GM19240 (cell line): ENCODE measurements around the gene ST3GAL2.
"Not testable (repeated sequence)": the region's sequence is repeated elsewhere in the genome, so short reads cannot be mapped to it uniquely, and the experiment has no call there.

ENCODE experiments used
- DNase-seq: peaks from one replicate; pipeline ENCODE4 v3.0.0; 2011; ENCODE audit warnings: low spot score; ENCODE audit not compliant: insufficient read length

Gene ST3GAL2

DNA sequence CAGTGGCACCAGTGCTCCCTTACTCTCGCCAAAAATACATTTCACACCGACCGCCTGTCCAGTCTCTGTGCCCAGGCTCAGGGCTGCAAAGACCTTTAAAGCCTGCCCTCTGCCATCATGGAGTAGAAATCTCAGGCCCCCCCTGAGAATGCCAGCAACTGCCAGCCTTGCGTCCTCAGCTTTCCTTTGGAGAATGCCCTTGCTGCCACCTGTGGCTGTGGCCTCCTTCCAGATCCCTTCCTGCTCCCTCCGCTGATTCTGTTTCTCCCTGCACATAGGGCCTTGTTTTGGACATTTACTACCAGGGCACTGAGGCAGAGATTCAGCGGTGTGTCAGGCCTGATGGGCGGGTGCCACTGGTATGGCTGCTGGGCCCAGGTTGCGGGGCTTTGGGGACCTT lies 28.7 kb upstream of the ST3GAL2 start:
- no peak for DNase-seq

DNA sequence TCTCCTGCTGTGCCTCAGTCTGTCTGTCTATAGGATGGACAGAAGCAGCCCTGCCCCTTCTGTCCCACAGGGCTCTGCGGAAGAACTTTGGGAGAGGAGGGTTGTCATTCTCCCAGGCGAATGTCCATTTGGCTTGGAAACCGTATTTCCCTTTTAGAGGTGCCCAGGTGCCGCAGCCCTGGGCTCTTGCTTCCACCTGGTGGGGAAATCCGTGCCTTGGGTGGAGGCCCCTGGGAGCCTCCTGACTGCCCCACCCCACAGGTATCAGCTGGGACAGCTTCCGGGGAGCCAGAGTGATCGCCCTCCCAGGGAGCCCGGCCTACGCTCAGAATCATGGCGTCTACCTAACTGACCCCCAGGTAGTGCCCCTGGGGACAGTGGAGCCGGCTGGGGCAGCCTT lies 28.2 kb upstream of the ST3GAL2 start:
- DNase-seq = no peak

GRCh38 chr16:70466805-70467076 lies 27.8 kb upstream of the ST3GAL2 start:
- DNase-seq = no peak

DNA sequence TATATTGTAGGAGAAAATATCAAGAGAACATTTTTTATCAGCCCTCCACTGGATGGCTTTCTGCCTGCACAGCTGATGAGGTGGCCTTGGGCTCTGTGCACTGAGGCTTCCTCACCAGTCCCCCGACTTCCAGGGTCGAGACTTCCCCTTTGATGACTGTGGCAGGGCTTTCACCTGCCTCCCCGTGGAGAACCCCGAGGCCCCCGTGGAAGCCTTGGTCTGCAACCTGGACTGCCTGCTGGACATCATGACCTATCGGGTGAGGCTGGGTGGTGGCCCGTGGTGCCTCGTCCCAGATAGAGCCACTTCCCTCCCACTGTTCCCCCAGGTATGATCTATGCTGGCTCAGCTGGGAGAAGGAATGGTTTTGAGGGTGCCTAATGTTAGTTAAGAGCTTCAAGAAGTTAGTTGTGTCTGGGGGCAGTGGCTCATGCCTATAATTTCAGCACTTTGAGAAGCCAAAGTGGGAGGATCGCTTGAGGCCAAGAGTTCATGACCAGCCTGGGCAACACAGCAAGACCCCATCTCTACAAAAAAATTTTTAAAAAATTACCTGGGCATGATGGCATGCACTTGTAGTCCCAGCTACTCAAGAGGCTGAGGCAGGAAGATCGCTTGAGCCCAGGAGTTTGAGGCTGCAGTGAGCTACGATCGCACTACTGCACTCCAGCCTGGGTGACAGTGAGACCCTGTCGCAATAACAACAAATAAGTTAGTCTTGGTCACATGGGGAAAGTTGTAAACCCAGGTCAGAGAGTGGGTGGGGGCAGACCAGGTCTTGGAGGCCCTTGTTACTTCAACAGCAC lies 27.3 kb upstream of the ST3GAL2 start:
- no peak for DNase-seq

GRCh38 chr16:70463235-70463634 lies 24.3 kb upstream of the ST3GAL2 start:
- DNase-seq = no peak

DNA sequence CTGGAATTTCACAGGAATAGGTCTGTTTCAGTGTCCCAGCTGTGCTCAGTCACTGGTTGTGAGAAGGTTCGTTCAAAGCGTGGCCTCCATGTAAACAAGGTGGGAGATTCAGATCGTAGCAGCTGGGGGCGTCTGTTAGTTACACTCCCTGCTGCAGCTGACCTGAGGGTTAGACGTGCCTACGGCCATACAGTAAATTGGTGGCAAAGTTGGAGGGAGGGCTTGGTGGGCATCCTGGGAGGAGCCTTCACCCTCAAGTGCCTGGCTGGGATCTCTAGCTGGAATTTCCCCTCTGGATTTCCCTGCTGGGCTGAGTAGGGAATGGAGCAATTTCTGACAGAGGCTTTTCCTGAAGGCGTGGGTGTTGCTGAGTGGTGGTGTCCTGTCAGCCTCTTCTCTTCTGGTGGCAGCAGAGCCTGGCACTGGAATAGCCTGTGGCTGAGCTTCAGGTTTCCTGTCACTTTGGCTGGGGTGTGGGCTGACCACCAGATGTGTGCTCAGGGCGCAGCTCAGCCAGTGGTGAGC lies 21.9 kb upstream of the ST3GAL2 start:
- no peak for DNase-seq

- no peak for DNase-seq
Observed at GRCh38 chr16:70457446-70458166, 18.7 kb upstream of the ST3GAL2 start.

DNA sequence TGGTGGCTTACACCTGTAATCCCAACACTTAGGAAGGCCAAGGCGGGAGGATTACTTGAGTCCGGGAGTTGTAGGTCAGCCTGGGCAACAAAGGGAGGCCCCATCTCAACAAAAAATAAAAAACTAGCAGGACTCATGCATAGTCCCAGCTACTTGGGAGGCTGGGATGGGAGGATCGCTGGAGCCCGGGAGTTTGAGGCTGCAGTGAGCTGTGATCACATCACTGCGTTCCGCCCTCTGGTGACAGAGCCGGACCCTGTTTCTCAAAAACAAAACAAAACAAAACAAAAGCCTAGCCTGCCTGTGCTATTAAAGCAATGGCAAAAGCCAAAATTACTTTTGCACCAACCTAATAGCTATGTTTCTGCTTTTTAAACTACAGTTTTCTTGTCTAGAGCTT lies 17.0 kb upstream of the ST3GAL2 start:
- DNase-seq = no peak

DNA sequence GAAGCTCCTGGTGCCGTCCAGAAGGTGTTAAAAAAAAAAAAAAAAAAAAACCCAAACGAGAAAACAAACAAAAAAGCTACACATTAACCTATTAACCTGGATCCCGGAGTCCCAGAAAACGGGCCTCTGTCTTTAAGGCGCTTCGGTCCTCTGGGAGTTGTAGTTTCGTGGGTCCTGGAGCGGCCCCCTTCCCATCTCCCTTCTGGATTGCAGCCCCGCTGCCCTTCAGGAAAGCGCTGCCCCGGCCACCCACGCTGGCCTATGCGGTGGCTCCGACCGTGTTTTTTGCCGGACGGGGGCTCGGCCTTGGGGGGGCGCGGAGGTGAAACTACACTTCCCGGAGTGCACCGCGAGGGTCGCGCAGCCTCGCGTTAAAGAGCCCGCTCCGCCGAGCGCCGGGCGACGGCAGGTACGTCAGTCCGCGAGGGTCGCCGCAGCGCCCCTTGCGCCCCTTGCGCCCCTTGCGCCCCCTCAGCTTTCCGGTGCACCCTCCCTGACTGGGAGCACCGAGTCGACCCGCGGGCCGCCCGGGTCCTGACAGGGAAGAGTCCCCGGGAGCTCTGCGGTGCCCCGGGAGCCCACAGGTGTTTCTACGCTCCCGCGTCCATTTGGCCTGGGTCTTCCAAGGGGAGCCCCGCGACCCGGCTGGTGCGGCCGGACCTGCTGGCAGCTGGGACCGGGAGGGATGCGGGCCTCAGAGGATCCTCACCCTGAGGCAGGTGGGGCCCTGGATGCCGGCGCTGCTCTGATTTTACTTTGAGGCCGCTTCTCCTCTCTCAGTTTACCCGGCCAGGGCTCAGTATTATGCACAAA lies 15.5 kb upstream of the ST3GAL2 start, which contains the start of gene FCSK:
Gene FCSK (plus strand): TSS at position 374 of the 813 bp plus-strand sequence. CDS start 8,596 bp downstream, outside the sequence.
- DNase-seq = peak; percentile 93

DNA sequence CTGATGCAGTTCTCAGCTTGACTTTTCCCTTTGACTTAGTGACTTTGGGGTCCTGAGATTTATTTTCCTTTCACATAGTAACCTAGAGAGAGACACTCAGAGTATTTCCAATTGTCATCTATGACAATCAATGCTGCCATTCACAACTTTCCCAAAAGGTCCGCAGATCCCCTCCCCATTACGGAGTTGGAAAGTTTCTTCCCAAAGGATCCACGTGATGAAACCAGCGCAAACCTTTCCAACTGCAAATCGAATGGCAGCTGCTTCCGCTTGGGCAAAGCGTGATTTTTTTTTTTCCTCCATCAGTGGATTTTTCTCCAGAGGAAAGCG lies 15.0 kb upstream of the ST3GAL2 start:
- DNase-seq = no peak

DNA sequence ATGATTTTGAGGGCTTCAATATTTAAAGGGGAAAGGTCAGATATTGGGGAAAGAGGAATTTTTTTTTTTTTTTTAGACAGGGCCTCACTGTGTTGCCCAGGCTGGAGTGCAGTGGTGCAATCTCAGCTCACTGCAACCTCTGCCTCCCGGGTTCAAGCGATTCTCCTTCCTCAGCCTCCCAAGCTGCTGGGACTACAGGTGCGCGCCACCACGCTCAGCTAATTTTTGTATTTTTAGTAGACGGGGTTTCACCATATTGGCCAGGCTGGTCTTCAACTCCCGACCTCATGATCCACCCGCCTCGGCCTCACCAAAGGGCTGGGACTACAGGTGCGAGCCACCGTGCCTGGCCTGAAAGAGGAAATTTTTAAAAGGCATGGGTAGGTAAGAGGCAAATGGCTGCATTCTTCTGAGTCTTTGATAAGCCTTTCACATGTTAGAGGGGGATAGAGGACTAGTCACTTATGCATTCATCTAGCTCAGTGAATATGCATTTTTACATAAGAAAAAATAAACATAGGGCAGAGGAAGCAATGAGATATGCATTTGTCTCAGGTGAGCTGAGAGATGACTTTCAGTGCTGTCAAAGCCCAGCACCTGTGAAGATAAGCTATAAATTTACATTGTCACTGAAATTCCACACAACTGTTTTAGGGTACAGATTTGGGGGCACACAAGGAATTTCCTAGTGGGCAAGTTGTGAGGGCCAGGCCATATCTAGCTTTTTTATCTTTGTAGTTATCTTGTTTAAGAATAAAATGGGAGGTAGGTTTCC lies 14.4 kb upstream of the ST3GAL2 start:
- no peak for DNase-seq

GRCh38 chr16:70451004-70451340 lies 12.1 kb upstream of the ST3GAL2 start:
- not testable (repeated sequence) for DNase-seq

DNA sequence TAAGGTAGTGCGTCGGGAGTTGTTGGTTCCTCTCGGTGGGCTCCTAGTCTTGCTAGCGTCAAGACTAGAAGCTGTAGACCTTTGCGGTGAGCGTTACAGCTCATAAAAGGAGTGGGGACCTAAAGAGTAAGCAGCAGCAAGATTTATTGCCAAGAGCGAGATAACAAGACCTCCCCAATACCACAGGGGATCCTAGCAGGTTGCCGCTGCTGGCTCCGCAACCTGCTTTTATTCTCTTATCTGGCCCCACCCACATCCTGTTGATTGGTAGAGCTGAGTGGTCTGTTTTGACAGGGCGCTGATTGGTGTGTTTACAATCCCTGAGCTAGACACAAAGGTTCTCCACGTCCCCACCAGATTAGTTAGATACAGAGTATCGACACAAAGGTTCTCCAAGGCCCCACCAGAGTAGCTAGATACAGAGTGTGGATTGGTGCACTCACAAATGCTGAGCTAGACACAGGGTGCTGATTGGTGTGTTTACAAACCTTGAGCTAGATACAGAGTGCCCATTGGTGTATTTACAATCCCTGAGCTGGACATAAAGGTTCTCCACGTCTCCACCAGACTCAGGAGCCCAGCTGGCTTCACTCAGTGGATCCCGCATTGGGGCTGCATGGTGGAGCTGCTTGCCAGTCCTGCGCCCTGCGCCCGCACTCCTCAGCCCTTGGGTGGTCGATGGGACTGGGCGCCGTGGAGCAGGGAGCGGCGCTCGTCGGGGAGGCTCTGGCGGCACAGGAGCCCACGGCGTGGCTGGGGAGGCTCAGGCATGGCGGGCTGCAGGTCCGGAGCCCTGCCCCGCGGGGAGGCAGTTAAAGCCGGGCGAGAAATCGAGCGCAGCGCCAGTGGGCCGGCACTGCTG lies 11.5 kb upstream of the ST3GAL2 start:
- not testable (repeated sequence) for DNase-seq

DNA sequence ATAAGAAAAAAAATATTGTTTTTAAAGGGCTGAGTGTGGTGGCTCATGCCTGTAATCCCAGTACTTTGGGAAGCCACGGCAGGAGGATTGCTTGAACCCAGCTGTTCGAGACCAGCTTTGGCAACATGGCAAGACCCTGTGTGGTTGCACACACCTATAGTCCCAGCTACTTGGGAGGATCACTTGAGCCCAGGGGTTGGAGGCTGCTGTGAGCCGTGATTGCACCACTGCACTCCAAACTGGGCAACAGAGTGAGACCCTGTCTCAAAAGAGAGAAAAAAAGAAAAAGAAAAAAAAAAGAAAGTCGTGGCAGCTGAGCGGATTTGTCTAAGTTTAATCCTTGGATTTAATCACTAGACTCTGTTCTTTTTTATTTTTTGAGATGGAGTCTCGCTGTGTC lies 9.2 kb upstream of the ST3GAL2 start:
- DNase-seq = no peak

GRCh38 chr16:70444249-70445063 lies 5.6 kb upstream of the ST3GAL2 start:
- no peak for DNase-seq

- DNase-seq = no peak
Observed at GRCh38 chr16:70442344-70442743, 3.4 kb upstream of the ST3GAL2 start.

GRCh38 chr16:70441406-70441990 lies 2.6 kb upstream of the ST3GAL2 start:
- DNase-seq = no peak

- DNase-seq = no peak
Observed at GRCh38 chr16:70440009-70440692, 1.3 kb upstream of the ST3GAL2 start.

DNA sequence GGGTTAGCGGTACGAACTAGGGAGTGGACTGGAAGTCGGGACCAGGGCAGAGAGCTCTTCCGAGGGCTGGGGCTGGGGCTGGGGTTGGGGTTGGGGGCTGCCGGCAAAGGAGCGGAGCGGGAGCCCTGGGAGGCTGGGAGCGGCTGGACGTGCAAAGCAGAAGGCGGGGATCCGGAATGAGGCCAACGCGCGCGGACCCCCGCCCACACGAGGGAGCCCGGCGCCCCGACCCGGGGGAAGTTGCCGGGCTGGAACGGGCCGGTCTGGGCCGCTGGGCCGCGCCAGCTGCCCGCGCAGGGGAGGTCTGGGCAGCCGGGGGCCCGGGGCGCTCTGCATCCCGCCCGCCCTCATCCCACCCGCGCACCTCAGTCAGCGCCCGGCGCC lies 323 bp downstream of the ST3GAL2 start:
- no peak for DNase-seq
